ENCODE measurements around the gene SH3PXD2A.

SH3PXD2A gene

DNA sequence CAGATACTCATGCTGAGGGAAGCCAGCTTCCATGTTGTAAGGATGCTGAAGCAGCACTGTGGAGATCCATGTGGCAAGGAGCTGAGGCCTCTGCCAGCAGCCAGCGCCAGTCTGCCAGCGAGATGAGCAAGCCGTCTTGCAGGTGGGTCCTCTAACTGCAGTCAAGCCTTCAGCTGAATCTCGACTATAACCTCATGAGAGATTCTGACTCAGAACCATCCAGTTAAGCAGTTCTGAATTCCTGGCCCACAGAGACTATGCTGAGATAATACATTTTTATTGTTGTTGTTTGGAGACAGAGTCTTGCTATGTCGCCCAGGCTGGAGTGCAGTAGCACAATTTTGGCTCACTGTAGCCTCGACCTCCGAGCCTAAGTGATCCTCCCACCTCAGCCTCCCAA is 105.6 kb downstream of the SH3PXD2A start:
- Histone ChIP-seq H2AFZ (ENCODE audit: insufficient read depth, low read length, poor library complexity) (no peak overlapping the region), H3K23ac (ENCODE audit: low read length) (no peak overlapping the region), H2AK5ac (ENCODE audit: low read length) (no peak overlapping the region), H2BK5ac (ENCODE audit: low read depth, low read length, poor library complexity) (no peak overlapping the region), H3K18ac (ENCODE audit: low read length) (no peak overlapping the region), H3K36me3 (ENCODE audit: control insufficient read depth in 1 of 2, insufficient read depth in 2 of 2, low read length in 2 of 2) (no peaks in the 10 kb centered on the region), H2BK12ac (ENCODE audit: low read length) (no peak overlapping the region), H3K9ac (ENCODE audit: low read length) (no peak overlapping the region), H4K91ac (ENCODE audit: low read depth, low read length) (no peak overlapping the region), H3K4me2 (ENCODE audit: low read length) (no peak overlapping the region), H4K8ac (ENCODE audit: low read depth, low read length) (no peak overlapping the region), H3K79me1 (ENCODE audit: low read length) (peaks cover 6% of the 10 kb centered on the region), H3K14ac (ENCODE audit: low read length) (no peak overlapping the region), H3K9me3 (ENCODE audit: insufficient read depth, low read depth, low read length) (no peaks in the 10 kb centered on the region), H3K4me1 (ENCODE audit: control insufficient read depth in 1 of 2, insufficient read depth in 2 of 2, low read length in 2 of 2) (peaks cover 17 to 21% of the 10 kb centered on the region in 2 experiments), H3K4ac (ENCODE audit: low read depth, low read length) (no peak overlapping the region), H3K4me3 (ENCODE audit: low read depth, low read length) (no peak overlapping the region), H3K79me2 (ENCODE audit: control insufficient read depth, insufficient read depth, low read length, poor library complexity) (peaks cover 2% of the 10 kb centered on the region), H3K27ac (ENCODE audit: low read depth, low read length) (no peak overlapping the region), H3K27me3 (ENCODE audit: insufficient read depth, low read length) (no peaks in the 10 kb centered on the region), H2BK120ac (ENCODE audit: insufficient read depth, low read length, poor library complexity) (no peak overlapping the region), H4K12ac (ENCODE audit: low read depth, low read length) (no peak overlapping the region)
- peak in 1 of 2 donors; percentile 69 for DNase-seq
- WGBS (ENCODE audit: extremely low coverage, insufficient coverage, insufficient read length), result no CpG with 5 or more reads among the region's 7 CpGs

DNA sequence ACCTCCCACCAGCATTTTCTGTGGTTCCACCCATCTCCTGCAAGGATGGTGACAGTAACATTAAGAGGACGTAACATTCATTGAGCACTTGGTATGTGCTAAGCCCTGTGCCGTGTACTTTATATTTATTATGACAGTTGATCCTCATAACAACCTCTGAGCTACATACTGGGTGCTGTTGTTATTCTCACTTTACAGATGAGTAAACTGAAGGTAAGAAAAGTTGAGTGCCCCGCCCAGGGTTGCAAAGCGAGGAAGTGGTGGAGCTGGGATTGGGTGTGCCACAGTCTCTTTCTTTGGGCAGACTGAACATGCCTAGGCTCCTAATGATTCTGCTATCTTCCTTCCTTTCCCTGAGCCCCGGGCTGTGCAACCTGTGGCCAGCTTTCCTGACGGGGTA is 107.4 kb downstream of the SH3PXD2A start:
- no peak overlapping the region for H3K4ac ChIP-seq (ENCODE audit: low read depth, low read length)
- H3K79me2 ChIP-seq (ENCODE audit: control insufficient read depth, insufficient read depth, low read length, poor library complexity), result peaks cover 4% of the 10 kb centered on the region
- no peak overlapping the region for H4K8ac ChIP-seq (ENCODE audit: low read depth, low read length)
- H3K9ac ChIP-seq (ENCODE audit: low read length), result no peak overlapping the region
- no peaks in the 10 kb centered on the region for H3K9me3 ChIP-seq (ENCODE audit: insufficient read depth, low read depth, low read length)
- no peak overlapping the region for H3K14ac ChIP-seq (ENCODE audit: low read length)
- peaks cover 8% of the 10 kb centered on the region for H3K79me1 ChIP-seq (ENCODE audit: low read length)
- WGBS (ENCODE audit: extremely low coverage, insufficient coverage, insufficient read length), result no CpG with 5 or more reads among the region's 6 CpGs
- H3K4me2 ChIP-seq (ENCODE audit: low read length), result no peak overlapping the region
- no peak overlapping the region for H3K23ac ChIP-seq (ENCODE audit: low read length)
- H3K4me1 ChIP-seq (ENCODE audit: control insufficient read depth in 1 of 2, insufficient read depth in 2 of 2, low read length in 2 of 2), result peaks cover 21 to 26% of the 10 kb centered on the region in 2 experiments
- no peak overlapping the region for H4K12ac ChIP-seq (ENCODE audit: low read depth, low read length)
- peak overlapping the region; percentile 13 for H4K91ac ChIP-seq (ENCODE audit: low read depth, low read length)
- peak overlapping the region; percentile 59 for H2BK12ac ChIP-seq (ENCODE audit: low read length)
- H3K27ac ChIP-seq (ENCODE audit: low read depth, low read length), result no peak overlapping the region
- no peaks in the 10 kb centered on the region for H3K36me3 ChIP-seq (ENCODE audit: control insufficient read depth in 1 of 2, insufficient read depth in 2 of 2, low read length in 2 of 2)
- no peak overlapping the region for H2BK120ac ChIP-seq (ENCODE audit: insufficient read depth, low read length, poor library complexity)
- H2BK5ac ChIP-seq (ENCODE audit: low read depth, low read length, poor library complexity), result no peak overlapping the region
- no peaks in the 10 kb centered on the region for H3K27me3 ChIP-seq (ENCODE audit: insufficient read depth, low read length)
- peak overlapping the region; percentile 62 for H3K18ac ChIP-seq (ENCODE audit: low read length)
- no peak overlapping the region for H2AK5ac ChIP-seq (ENCODE audit: low read length)
- no peak overlapping the region for H3K4me3 ChIP-seq (ENCODE audit: low read depth, low read length)
- no peak overlapping the region for H2AFZ ChIP-seq (ENCODE audit: insufficient read depth, low read length, poor library complexity)
- no peak for DNase-seq

DNA sequence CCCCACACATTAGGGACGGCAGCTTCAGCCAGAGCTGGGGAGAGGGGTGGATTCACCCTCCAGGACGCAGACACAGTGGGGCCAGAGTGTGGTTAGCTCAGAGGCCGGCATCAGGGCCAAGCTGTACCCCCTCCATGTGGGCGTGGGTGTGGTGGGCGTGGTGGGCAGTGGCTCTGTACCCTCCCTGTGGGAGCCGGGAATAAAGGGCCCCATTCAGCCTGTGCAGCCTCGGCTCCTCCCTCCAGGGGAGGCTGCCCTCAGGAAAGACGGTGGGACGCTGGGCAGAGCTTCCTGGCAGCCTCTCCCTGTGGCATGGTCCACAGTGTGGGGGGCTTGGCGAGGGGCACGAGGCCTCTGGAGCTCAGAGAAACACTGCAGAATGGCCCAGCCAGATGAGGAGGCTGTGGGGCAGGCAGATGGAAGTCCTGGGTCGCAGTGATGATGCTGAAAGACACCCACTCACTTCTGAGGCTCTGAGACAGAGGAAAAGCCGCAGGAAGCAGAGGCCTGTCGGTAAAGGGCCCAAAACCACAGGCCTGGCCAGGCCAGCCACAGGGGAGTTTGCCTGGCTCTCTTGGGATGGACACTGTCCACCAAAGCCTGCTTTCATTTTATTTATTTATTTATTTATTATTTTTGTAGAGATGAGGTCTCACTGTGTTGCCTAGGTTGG is 108.0 kb downstream of the SH3PXD2A start:
- no CpG with 5 or more reads among the region's 14 CpGs for whole genome bisulfite sequencing (ENCODE audit: extremely low coverage, insufficient coverage, insufficient read length)
- no peak overlapping the region for H4K12ac ChIP-seq (ENCODE audit: low read depth, low read length)

DNA sequence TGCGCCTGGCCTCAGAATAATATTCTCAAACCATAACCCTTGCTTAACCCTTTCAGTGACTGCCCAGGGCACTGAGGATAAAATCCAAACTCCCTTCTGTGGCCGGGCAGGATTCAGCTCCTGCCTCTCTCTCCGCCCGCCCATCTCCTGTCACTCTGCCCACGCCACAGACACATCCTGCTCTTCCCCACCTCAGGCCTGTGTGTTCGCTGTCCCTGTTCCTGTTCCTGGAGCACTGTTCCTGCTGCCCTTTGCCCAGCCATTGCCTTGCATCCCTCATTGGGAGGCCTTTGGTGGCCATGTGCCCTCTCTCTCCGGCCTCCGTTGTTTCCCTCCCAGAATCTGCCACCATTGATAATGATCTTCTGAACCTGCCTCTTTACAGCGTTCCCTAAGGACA is 108.8 kb downstream of the SH3PXD2A start:
- Histone ChIP-seq H3K27ac (ENCODE audit: low read depth, low read length) (no peak overlapping the region), H3K14ac (ENCODE audit: low read length) (no peak overlapping the region), H3K9ac (ENCODE audit: low read length) (no peak overlapping the region), H2BK120ac (ENCODE audit: insufficient read depth, low read length, poor library complexity) (no peak overlapping the region), H2BK12ac (ENCODE audit: low read length) (no peak overlapping the region), H3K4me3 (ENCODE audit: low read depth, low read length) (no peak overlapping the region), H3K23ac (ENCODE audit: low read length) (no peak overlapping the region), H3K36me3 (ENCODE audit: control insufficient read depth in 1 of 2, insufficient read depth in 2 of 2, low read length in 2 of 2) (no peaks in the 10 kb centered on the region), H2AK5ac (ENCODE audit: low read length) (no peak overlapping the region), H4K12ac (ENCODE audit: low read depth, low read length) (no peak overlapping the region), H4K8ac (ENCODE audit: low read depth, low read length) (no peak overlapping the region), H4K91ac (ENCODE audit: low read depth, low read length) (peak overlapping the region; percentile 41), H2AFZ (ENCODE audit: insufficient read depth, low read length, poor library complexity) (no peak overlapping the region), H3K4me1 (ENCODE audit: control insufficient read depth in 1 of 2, insufficient read depth in 2 of 2, low read length in 2 of 2) (peaks cover 20 to 26% of the 10 kb centered on the region in 2 experiments), H3K18ac (ENCODE audit: low read length) (no peak overlapping the region), H3K79me2 (ENCODE audit: control insufficient read depth, insufficient read depth, low read length, poor library complexity) (peaks cover 4% of the 10 kb centered on the region), H2BK5ac (ENCODE audit: low read depth, low read length, poor library complexity) (no peak overlapping the region), H3K4me2 (ENCODE audit: low read length) (no peak overlapping the region), H3K4ac (ENCODE audit: low read depth, low read length) (no peak overlapping the region), H3K27me3 (ENCODE audit: insufficient read depth, low read length) (no peaks in the 10 kb centered on the region), H3K9me3 (ENCODE audit: insufficient read depth, low read depth, low read length) (no peaks in the 10 kb centered on the region), H3K79me1 (ENCODE audit: low read length) (peaks cover 8% of the 10 kb centered on the region)
- no peak for DNase-seq
- no CpG with 5 or more reads among the region's 9 CpGs for WGBS (ENCODE audit: extremely low coverage, insufficient coverage, insufficient read length)

More for the DNA sequence above, 108.0 kb downstream of the SH3PXD2A start:
- no peak overlapping the region for H2AFZ ChIP-seq (ENCODE audit: insufficient read depth, low read length, poor library complexity)
- no peak overlapping the region for H3K4me3 ChIP-seq (ENCODE audit: low read depth, low read length)
- H3K9me3 ChIP-seq (ENCODE audit: insufficient read depth, low read depth, low read length), result no peaks in the 10 kb centered on the region
- H3K27ac ChIP-seq (ENCODE audit: low read depth, low read length), result no peak overlapping the region
- H3K36me3 ChIP-seq (ENCODE audit: control insufficient read depth in 1 of 2, insufficient read depth in 2 of 2, low read length in 2 of 2), result no peaks in the 10 kb centered on the region
- peaks cover 8% of the 10 kb centered on the region for H3K79me1 ChIP-seq (ENCODE audit: low read length)
- H3K18ac ChIP-seq (ENCODE audit: low read length), result peak overlapping the region; percentile 2
- peak overlapping the region; percentile 23 for H2BK12ac ChIP-seq (ENCODE audit: low read length)
- no peak overlapping the region for H3K14ac ChIP-seq (ENCODE audit: low read length)
- H3K9ac ChIP-seq (ENCODE audit: low read length), result no peak overlapping the region
- H4K8ac ChIP-seq (ENCODE audit: low read depth, low read length), result no peak overlapping the region
- peaks cover 23 to 26% of the 10 kb centered on the region in 2 experiments for H3K4me1 ChIP-seq (ENCODE audit: control insufficient read depth in 1 of 2, insufficient read depth in 2 of 2, low read length in 2 of 2)
- H3K4me2 ChIP-seq (ENCODE audit: low read length), result no peak overlapping the region
- H3K79me2 ChIP-seq (ENCODE audit: control insufficient read depth, insufficient read depth, low read length, poor library complexity), result peaks cover 4% of the 10 kb centered on the region
- H2BK120ac ChIP-seq (ENCODE audit: insufficient read depth, low read length, poor library complexity), result no peak overlapping the region
- H4K91ac ChIP-seq (ENCODE audit: low read depth, low read length), result no peak overlapping the region
- no peak overlapping the region for H2BK5ac ChIP-seq (ENCODE audit: low read depth, low read length, poor library complexity)
- H3K27me3 ChIP-seq (ENCODE audit: insufficient read depth, low read length), result no peaks in the 10 kb centered on the region
- no peak overlapping the region for H3K4ac ChIP-seq (ENCODE audit: low read depth, low read length)
- DNase-seq, result no peak
- H2AK5ac ChIP-seq (ENCODE audit: low read length), result peak overlapping the region; percentile 11
- H3K23ac ChIP-seq (ENCODE audit: low read length), result no peak overlapping the region

Measured in trophoblast cell (in vitro differentiated cells and primary cell).